Osteocyte (in vitro differentiated cells): ENCODE results near the gene LRIG1. TPM values are rescaled to one million over a fixed set of nuclear protein-coding genes. Genes with fewer than 3 reads are reported as not detected.

Source experiments
- DNase-seq: peaks from one replicate; pipeline ENCODE4 v3.0.0; 2021; ENCODE audit warnings: mixed read lengths; ENCODE audit not compliant: unreplicated experiment; ENCODE audit errors: extremely low spot score
- H3K27ac Mint-ChIP-seq: one replicate; pipeline ENCODE4 v1.8.0; 2021; ENCODE audit warnings: mild to moderate bottlenecking, mixed read lengths; ENCODE audit not compliant: unreplicated experiment
- H3K27me3 Mint-ChIP-seq: one replicate; pipeline ENCODE4 v1.8.0; 2021; ENCODE audit warnings: mixed read lengths; ENCODE audit not compliant: unreplicated experiment
- H3K36me3 Mint-ChIP-seq: one replicate; pipeline ENCODE4 v1.8.0; 2021; ENCODE audit warnings: mixed read lengths; ENCODE audit not compliant: unreplicated experiment
- H3K4me1 Mint-ChIP-seq: one replicate; pipeline ENCODE4 v1.8.0; 2021; ENCODE audit warnings: mixed read lengths; ENCODE audit not compliant: unreplicated experiment
- H3K4me3 Mint-ChIP-seq: one replicate; pipeline ENCODE4 v1.8.0; 2021; ENCODE audit warnings: mild to moderate bottlenecking, moderate library complexity, mixed read lengths; ENCODE audit not compliant: unreplicated experiment
- H3K9me3 Mint-ChIP-seq: one replicate; pipeline ENCODE4 v1.8.0; 2021; ENCODE audit warnings: mixed read lengths; ENCODE audit not compliant: unreplicated experiment
- total RNA-seq: library from RNA; stranded (reverse); gene quantifications from 2 replicates; pipeline ENCODE4 v1.2.1, GENCODE V29; 2021
- TF ChIP-seq, protein P1 (sequence below): fragments of 200-600 bp; sonication (generic); IDR thresholded peaks from 2 replicates; pipeline ENCODE4 v1.5.0; 2021; ENCODE audit warnings: antibody characterized with exemption, mild to moderate bottlenecking, moderate library complexity

Gene LRIG1
- total RNA-seq, 1 donor from 2014 or later: 60.8 TPM

DNA sequence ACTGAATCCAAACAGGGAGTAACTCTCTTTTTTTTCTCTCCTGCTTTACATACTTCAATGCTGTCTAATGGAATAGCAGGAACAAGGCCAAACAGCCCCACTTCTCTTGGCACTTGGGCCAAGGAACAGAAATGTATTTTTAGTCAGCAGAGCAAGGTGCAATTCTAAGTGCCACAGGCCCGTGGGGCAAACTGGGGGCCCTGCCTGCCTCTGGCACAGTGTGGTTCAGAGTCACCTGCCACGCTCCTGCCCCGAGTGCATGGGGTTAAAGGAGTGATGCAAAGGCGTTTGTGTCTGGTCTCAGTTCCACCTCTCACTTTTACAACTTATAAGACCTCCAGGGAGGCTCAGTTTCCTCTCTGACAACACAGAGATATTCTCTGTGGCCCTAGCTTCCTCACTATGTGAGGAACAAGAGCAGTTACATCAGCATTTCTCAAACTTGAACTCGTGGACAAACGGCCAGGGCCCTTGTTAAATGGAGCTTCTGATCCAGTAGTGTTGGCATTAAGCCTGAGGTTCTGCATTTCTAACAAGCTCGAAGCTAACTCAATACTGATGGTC lies 51.3 kb downstream of the LRIG1 start:
- H3K36me3 Mint-ChIP-seq: peaks cover 42% of the 10 kb centered on the region
- H3K27me3 Mint-ChIP-seq: no peaks in the 10 kb centered on the region
- TF ChIP-seq, protein P1, sequence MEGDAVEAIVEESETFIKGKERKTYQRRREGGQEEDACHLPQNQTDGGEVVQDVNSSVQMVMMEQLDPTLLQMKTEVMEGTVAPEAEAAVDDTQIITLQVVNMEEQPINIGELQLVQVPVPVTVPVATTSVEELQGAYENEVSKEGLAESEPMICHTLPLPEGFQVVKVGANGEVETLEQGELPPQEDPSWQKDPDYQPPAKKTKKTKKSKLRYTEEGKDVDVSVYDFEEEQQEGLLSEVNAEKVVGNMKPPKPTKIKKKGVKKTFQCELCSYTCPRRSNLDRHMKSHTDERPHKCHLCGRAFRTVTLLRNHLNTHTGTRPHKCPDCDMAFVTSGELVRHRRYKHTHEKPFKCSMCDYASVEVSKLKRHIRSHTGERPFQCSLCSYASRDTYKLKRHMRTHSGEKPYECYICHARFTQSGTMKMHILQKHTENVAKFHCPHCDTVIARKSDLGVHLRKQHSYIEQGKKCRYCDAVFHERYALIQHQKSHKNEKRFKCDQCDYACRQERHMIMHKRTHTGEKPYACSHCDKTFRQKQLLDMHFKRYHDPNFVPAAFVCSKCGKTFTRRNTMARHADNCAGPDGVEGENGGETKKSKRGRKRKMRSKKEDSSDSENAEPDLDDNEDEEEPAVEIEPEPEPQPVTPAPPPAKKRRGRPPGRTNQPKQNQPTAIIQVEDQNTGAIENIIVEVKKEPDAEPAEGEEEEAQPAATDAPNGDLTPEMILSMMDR: no peak
- H3K9me3 Mint-ChIP-seq: no peaks in the 10 kb centered on the region
- no peak for DNase-seq
- peaks cover 20% of the 10 kb centered on the region for H3K4me1 Mint-ChIP-seq
- no peak overlapping the region for H3K4me3 Mint-ChIP-seq
- no peak overlapping the region for H3K27ac Mint-ChIP-seq

DNA sequence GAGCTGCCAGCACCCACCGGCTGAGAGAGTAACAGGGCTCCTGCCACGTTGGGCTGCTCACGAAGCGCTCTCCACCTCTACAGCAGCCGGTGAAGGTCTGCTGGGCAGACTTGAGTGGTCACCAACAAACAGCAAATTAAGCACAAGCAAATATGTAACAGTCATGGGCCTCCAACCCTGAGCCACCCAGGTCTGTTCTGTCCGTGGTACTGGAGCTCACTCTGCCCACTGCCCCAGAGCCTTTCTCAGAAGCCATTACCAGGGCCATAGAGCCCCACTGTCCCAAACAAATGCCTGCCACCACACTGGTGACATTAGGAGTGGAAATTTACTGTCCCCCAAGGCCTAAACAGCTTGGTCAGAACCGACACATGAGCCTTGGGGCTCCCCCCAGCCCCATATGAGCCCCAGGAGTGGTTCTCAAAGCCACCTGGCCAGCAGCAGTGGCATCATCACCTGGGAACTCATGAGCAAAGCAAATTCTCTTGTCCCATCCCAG lies 56.6 kb downstream of the LRIG1 start:
- no peaks in the 10 kb centered on the region for H3K27me3 Mint-ChIP-seq
- H3K36me3 Mint-ChIP-seq: peaks cover 21% of the 10 kb centered on the region
- TF ChIP-seq, protein P1: no peak
- H3K27ac Mint-ChIP-seq: no peak overlapping the region
- H3K4me1 Mint-ChIP-seq: peaks cover 49% of the 10 kb centered on the region
- H3K4me3 Mint-ChIP-seq: no peak overlapping the region
- no peaks in the 10 kb centered on the region for H3K9me3 Mint-ChIP-seq
- no peak for DNase-seq

DNA sequence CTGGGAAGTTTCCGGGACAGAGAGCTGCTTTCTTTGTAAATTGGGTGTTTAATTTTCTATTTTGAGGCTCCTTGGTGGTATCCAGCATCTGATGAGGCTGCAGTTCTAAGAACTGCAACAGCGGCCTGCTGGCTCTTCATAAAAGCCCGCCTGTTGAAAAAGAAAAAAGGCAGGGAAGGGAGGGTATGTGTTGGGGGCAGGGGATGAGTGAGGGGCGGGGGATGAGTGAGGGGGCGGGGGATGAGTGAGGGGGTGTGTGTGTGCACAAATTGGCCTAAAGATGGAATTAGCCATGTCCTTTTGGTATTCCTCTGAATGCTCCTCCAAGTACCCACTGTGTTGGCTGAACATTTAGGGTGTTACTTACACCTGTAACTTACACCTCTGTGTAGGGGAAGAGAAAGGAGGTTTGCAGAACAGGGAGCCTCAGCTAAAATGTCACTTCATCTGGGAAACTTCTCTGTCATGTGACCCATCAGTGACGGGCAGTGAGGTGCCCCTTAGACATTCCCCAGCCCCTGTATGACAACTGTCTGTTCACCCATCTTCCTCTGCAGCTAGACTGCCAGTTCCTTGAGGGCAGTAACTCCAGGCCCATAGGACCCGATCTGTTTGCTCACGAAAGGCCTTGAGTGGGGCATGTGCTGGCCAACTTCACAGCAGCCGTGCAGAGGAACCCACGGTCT lies 57.6 kb downstream of the LRIG1 start:
- Mint-ChIP-seq H3K4me3 (peak overlapping the region; percentile 65), H3K27ac (peak overlapping the region; percentile 99), H3K36me3 (peaks cover 16% of the 10 kb centered on the region), H3K4me1 (peaks cover 49% of the 10 kb centered on the region), H3K9me3 (no peaks in the 10 kb centered on the region), H3K27me3 (no peaks in the 10 kb centered on the region)
- TF ChIP-seq, protein P1: no peak
- DNase-seq: no peak

DNA sequence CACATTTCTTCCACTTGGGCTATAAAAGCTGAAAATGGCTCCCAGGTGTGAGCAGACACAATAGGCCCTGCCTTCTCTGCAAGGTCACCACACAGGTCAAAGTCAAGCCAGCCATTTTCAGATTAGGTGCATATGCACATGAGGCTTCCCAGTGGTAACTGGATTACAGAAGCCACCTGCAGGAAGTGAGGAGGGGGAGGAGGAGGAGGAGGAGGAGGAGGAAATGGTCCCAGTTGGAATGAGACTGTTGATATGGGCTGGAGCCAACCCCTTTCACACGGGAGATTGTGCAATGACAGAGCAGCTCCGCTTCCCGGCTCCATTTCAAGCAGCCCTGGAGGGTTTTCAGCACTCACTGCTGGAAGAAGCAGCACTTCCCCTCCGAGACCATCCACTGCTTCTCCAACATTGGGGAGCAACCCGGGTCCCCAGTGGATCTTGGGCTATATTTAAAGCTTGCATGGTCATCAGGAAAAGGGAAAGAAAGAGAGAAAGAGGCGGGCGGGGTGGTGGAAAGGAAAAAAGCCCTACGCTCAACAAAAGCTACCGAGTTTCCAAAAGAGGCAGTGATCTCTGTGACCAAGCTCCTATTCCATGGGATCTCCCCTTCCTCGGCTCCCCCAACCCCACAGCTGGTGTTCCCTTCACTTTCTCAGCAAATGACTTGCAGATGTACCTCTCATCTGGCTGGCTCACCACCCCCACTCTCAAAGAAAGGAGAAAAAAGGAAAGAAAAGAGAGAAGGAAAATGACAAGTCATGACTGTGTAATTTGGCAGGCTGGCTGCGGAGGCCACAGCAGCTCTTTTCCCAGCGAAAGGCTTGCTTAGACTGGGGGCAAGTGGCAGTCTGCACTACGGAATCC lies 58.3 kb downstream of the LRIG1 start:
- H3K4me3 Mint-ChIP-seq: peak overlapping the region; percentile 65
- peaks cover 17% of the 10 kb centered on the region for H3K36me3 Mint-ChIP-seq
- DNase-seq: no peak
- peak overlapping the region; percentile 99 for H3K27ac Mint-ChIP-seq
- TF ChIP-seq, protein P1: no peak
- no peaks in the 10 kb centered on the region for H3K27me3 Mint-ChIP-seq
- H3K9me3 Mint-ChIP-seq: no peaks in the 10 kb centered on the region
- H3K4me1 Mint-ChIP-seq: peaks cover 49% of the 10 kb centered on the region

DNA sequence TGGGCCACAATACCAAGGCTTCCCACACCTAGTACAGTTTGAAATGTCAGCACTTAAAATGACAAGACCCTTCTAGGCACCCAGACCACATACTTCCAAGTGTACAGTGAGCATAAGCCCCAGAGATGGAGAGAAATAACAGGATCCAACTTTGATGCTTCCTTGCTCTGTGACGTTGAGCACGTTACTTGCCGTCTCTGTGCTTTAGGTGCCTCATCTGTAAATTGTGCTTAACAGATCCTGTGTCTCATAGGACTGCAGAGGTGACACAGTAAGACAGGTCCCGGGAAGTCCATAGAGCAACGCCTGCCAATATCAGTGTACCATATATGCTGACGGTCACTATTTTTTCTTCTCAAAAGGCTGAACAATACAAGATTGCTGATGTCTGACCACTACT lies 59.1 kb downstream of the LRIG1 start:
- Mint-ChIP-seq H3K4me1 (peaks cover 54% of the 10 kb centered on the region), H3K4me3 (peak overlapping the region; percentile 23), H3K9me3 (no peaks in the 10 kb centered on the region), H3K27me3 (no peaks in the 10 kb centered on the region), H3K27ac (peak overlapping the region; percentile 99), H3K36me3 (peaks cover 17% of the 10 kb centered on the region)
- TF ChIP-seq, protein P1: no peak
- no peak for DNase-seq
